ENCODE data around the gene MIB1. TPM values are rescaled to one million over a fixed set of nuclear protein-coding genes. Genes with fewer than 3 reads are reported as not detected.

The MIB1 gene
- total RNA-seq, 2 donors from 2014 or later = 30.0 to 34.7 TPM

DNA sequence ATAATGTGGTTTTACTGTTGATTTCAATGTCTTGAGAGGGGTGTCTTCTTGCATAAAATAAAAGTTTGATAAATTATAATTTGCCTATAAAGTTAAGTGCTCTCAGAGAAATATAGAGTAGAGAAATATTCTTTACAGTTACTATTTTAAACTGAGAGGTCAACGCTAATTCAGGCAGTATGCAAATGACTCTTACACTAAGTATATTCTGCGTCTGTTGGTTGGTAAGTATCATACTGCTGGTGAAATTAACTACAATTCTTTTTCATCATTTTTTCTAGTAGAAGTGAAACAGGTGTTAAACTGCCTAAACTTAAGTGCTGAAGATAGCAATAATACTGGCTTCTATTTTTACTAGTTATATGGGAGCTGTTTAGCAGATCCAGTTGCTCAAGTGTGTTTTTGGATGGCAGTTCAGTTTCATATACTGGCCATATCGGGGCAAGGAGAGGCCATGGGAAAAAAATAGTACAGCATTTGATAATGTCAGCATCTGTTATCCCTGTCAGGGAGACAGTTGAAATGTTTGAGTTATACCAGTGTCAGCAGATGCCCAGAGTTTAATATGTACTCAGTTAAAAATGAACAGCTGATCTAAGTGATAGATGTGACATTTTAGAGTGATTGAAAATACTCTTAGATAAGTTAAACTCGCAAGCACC lies 86.2 kb downstream of the MIB1 start:
- intact Hi-C loops (cut with DNase I) = no loop called here
- no peak overlapping the region for H3K27ac ChIP-seq
- no peak overlapping the region for H3K4me3 ChIP-seq
- no peaks in the 10 kb centered on the region for H3K4me1 ChIP-seq (replicated peaks)
- H3K27me3 ChIP-seq (replicated peaks; ENCODE audit: insufficient read depth) = no peaks in the 10 kb centered on the region
- TF ChIP-seq POLR2AphosphoS5 (IDR thresholded peaks at IDR 0.05) (no peak), POLR2A (IDR thresholded peaks at IDR 0.05) (no peak)
- TF ChIP-seq, protein P1, sequence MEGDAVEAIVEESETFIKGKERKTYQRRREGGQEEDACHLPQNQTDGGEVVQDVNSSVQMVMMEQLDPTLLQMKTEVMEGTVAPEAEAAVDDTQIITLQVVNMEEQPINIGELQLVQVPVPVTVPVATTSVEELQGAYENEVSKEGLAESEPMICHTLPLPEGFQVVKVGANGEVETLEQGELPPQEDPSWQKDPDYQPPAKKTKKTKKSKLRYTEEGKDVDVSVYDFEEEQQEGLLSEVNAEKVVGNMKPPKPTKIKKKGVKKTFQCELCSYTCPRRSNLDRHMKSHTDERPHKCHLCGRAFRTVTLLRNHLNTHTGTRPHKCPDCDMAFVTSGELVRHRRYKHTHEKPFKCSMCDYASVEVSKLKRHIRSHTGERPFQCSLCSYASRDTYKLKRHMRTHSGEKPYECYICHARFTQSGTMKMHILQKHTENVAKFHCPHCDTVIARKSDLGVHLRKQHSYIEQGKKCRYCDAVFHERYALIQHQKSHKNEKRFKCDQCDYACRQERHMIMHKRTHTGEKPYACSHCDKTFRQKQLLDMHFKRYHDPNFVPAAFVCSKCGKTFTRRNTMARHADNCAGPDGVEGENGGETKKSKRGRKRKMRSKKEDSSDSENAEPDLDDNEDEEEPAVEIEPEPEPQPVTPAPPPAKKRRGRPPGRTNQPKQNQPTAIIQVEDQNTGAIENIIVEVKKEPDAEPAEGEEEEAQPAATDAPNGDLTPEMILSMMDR (IDR thresholded peaks at IDR 0.05) = no peak
- 86% methylated on average over 4 of the region's 4 CpGs for WGBS
- H3K36me3 ChIP-seq = no peaks in the 10 kb centered on the region
- H3K9me3 ChIP-seq = no peaks in the 10 kb centered on the region
- no peak for DNase-seq (ENCODE audit: low spot score)

DNA sequence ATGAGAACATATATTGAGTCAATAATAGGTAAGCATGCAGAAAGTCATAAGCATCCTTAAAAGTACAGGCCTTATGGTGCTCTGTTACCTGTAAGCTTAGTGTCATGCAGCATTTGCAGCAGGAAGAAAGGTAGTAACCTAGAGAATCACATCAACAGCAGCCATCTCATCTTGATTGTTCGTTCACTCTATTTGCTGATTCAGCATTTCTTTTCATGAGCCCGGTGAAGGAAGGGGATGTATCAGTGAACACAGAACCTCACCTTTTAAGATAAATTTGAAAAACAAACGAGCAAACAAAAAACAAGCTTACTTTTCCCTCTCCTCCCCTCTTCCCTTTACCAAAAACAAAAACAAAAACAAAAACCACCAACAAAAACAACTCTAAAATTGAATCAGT lies 89.9 kb downstream of the MIB1 start:
- DNase-seq (ENCODE audit: low spot score) = no peak
- H3K27me3 ChIP-seq (replicated peaks; ENCODE audit: insufficient read depth) = no peaks in the 10 kb centered on the region
- H3K4me3 ChIP-seq = no peak overlapping the region
- intact Hi-C loops (cut with DNase I) = loop anchor here (5.0 to 10.0 kb wide), 2 partner anchors 88 to 126 kb away; partner anchors contain the start of genes ABHD3 and MIB1
- no peaks in the 10 kb centered on the region for H3K9me3 ChIP-seq
- WGBS = 69% methylated on average over 3 of the region's 3 CpGs
- H3K36me3 ChIP-seq = no peaks in the 10 kb centered on the region
- TF ChIP-seq, protein P1 (IDR thresholded peaks at IDR 0.05) = no peak
- TF ChIP-seq POLR2A (IDR thresholded peaks at IDR 0.05) = no peak
- TF ChIP-seq POLR2AphosphoS5 (IDR thresholded peaks at IDR 0.05) = no peak
- H3K27ac ChIP-seq = no peak overlapping the region
- H3K4me1 ChIP-seq (replicated peaks) = no peaks in the 10 kb centered on the region

GRCh38 chr18:21831413-21831831 lies 90.8 kb downstream of the MIB1 start:
- TF ChIP-seq, protein P1 (IDR thresholded peaks at IDR 0.05) = no peak
- TF ChIP-seq POLR2AphosphoS5 (IDR thresholded peaks at IDR 0.05) (peak; percentile 29), POLR2A (IDR thresholded peaks at IDR 0.05) (no peak)
- intact Hi-C loops (cut with DNase I) = loop anchor here (5.0 to 10.0 kb wide), 2 partner anchors 89 to 127 kb away; partner anchors contain the start of genes ABHD3 and MIB1
- Histone ChIP-seq H3K36me3 (no peaks in the 10 kb centered on the region), H3K27ac (no peak overlapping the region), H3K4me1 (replicated peaks) (no peaks in the 10 kb centered on the region), H3K27me3 (replicated peaks; ENCODE audit: insufficient read depth) (no peaks in the 10 kb centered on the region), H3K9me3 (no peaks in the 10 kb centered on the region), H3K4me3 (no peak overlapping the region)
- DNase-seq (ENCODE audit: low spot score) = no peak
- WGBS = 70% methylated on average over 5 of the region's 5 CpGs

- no peak overlapping the region for H3K4me3 ChIP-seq
- no peaks in the 10 kb centered on the region for H3K9me3 ChIP-seq
- no peaks in the 10 kb centered on the region for H3K27me3 ChIP-seq (replicated peaks; ENCODE audit: insufficient read depth)
- no peak for DNase-seq (ENCODE audit: low spot score)
- no peaks in the 10 kb centered on the region for H3K4me1 ChIP-seq (replicated peaks)
- intact Hi-C loops (cut with DNase I) = loop anchor here (5.0 to 10.0 kb wide), 2 partner anchors 91 to 129 kb away; partner anchors contain the start of genes ABHD3 and MIB1
- peak; percentile 10 for TF ChIP-seq POLR2AphosphoS5 (IDR thresholded peaks at IDR 0.05)
- TF ChIP-seq, protein P1 (IDR thresholded peaks at IDR 0.05) = no peak
- TF ChIP-seq POLR2A (IDR thresholded peaks at IDR 0.05) = no peak
- no peaks in the 10 kb centered on the region for H3K36me3 ChIP-seq
- 39% methylated on average over 4 of the region's 4 CpGs for WGBS
- H3K27ac ChIP-seq = no peak overlapping the region
Measured at GRCh38 chr18:21833604-21834298, 93.2 kb downstream of the MIB1 start.
